ENCODE data around the gene SPOCK2.

DNA sequence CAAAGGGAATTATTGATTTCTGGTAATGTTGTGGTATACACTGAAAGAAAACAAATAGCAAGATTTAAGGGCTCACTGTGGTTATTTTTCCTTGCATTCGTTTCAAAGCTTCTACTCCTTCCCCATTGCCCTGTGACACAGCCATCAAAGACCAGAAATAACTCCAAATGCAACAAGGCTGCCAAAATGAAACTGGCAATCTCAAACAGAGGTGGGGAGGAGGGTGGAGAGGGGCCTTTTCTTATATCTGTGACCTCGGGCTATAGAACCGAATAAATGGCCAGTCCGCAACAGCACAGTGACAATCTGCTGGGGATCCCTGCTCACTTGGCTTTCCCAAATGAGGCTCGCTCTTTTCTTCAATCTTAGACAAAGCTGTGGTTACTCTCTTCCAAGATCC lies 17.4 kb upstream of the SPOCK2 start:
- TF ChIP-seq POLR2A (IDR thresholded peaks at IDR 0.05) (no peak), CTCF (IDR thresholded peaks at IDR 0.05 in 4 of 5, conservative IDR thresholded peaks at IDR 0.05 in 1 of 5) (no peak)

Measured in gastrocnemius medialis (tissue), 4 donors.